Loucy (cell line): ENCODE results near the gene MYO1E.

Experiments
- CTCF ChIP-seq: fragments of 200-600 bp; sonication (generic); conservative IDR thresholded peaks from 2 replicates; pipeline ENCODE4 v1.5.1; 2014; ENCODE audit warnings: mild to moderate bottlenecking, antibody characterized with exemption, low read length
- EZH2phosphoT487 ChIP-seq: fragments of 200-600 bp; IDR thresholded peaks from 2 replicates; pipeline ENCODE4 v1.6.1; 2018; ENCODE audit warnings: antibody characterized with exemption, mild to moderate bottlenecking, moderate library complexity, borderline replicate concordance

- TF ChIP-seq CTCF (no peak), EZH2phosphoT487 (no peak)
These were observed 61.5 kb downstream of the MYO1E start for GRCh38 chr15:59311195-59311594.
